ENCODE results near the gene SLC25A43.
"Not testable (repeated sequence)": the region's sequence is repeated elsewhere in the genome, so short reads cannot be mapped to it uniquely, and the experiment has no call there.

Gene SLC25A43

DNA sequence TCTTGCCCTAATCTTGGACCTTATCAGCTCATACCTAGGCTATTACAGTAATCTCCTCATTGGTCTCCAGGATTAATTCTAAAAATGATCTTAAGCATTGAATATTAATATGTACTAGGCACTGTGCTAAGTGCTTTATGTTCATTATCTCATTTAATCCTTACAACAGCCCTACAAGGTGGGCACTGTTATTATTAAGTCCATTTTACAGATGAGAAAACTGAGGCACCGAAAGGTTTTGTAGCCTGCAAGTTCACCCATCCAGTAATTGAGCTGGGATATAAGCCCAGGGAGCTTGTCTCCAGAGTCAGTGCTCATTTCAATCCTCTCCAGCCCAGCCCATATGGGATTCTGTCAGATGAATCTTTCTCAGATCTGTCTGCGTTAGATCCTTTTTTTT, 20.8 kb downstream of the SLC25A43 start:
- H3K27me3 Mint-ChIP-seq (ENCODE audit: low read depth): no peaks in the 10 kb centered on the region
- H3K27ac Mint-ChIP-seq: no peak overlapping the region
- H3K9me3 Mint-ChIP-seq: no peaks in the 10 kb centered on the region

DNA sequence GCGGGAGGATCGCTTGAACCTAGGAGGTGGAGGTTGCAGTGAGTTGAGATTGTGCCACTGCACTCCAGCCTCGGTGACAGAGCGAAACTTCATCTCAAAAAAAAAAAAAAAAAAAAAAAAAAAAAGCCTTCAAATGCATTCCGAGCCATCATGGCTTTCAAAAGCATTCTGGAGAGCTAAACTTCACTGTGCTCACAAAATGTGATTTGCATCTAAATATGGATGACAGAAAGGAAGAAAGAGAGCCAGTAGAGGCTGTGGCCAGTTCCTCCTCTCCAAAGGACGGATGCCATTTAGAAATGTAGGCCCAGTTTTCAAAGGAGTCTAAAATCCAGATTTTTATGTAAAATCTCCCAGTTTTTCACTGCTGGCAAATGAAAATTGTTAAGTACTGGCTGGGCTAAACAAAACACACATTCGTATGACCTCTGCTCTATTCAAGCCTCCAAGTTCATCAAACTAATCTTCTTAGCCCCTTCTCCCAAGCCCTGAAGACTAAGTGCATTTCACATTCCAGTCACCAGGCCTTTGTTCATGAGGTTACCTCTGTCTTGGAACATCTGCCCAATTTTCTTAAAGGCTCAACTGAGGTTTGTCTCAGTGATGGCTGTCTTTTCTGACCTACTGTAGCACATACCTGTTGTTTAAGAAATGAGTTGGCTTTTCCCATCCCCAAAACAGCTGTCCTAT, 22.0 kb downstream of the SLC25A43 start:
- H3K4me3 Mint-ChIP-seq: no peak overlapping the region
- no peaks in the 10 kb centered on the region for H3K9me3 Mint-ChIP-seq
- no peaks in the 10 kb centered on the region for H3K4me1 Mint-ChIP-seq (ENCODE audit: low read depth)
- no peaks in the 10 kb centered on the region for H3K27me3 Mint-ChIP-seq (ENCODE audit: low read depth)
- H3K27ac Mint-ChIP-seq: no peak overlapping the region
- H3K36me3 Mint-ChIP-seq (ENCODE audit: low read depth): peaks cover 6% of the 10 kb centered on the region

More for the DNA sequence above, 20.8 kb downstream of the SLC25A43 start:
- Mint-ChIP-seq H3K36me3 (ENCODE audit: low read depth) (peaks cover 6% of the 10 kb centered on the region), H3K4me1 (ENCODE audit: low read depth) (no peaks in the 10 kb centered on the region), H3K4me3 (no peak overlapping the region)

DNA sequence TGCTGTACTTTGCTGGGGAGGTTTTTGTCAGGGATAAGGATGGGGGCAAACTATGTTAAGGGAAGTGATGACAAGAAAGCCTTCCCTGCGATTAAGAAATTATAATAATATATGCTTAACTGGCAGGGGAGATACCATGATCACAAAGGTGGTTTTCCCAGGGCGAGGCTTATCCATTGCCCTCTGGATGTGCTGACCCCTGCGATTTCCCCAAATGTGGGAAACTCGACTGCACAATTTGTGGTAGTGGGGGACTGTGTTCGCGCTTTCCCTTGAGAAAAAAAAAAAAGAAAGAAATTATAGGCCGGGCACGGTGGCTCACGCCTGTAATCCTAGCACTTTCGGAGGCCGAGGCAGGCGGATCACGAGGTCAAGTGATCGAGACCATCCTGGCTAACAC, 24.5 kb downstream of the SLC25A43 start:
- peaks cover 6% of the 10 kb centered on the region for H3K36me3 Mint-ChIP-seq (ENCODE audit: low read depth)
- no peak overlapping the region for H3K27ac Mint-ChIP-seq
- no peaks in the 10 kb centered on the region for H3K9me3 Mint-ChIP-seq
- no peak overlapping the region for H3K4me3 Mint-ChIP-seq
- peaks cover 8% of the 10 kb centered on the region for H3K4me1 Mint-ChIP-seq (ENCODE audit: low read depth)
- no peaks in the 10 kb centered on the region for H3K27me3 Mint-ChIP-seq (ENCODE audit: low read depth)

DNA sequence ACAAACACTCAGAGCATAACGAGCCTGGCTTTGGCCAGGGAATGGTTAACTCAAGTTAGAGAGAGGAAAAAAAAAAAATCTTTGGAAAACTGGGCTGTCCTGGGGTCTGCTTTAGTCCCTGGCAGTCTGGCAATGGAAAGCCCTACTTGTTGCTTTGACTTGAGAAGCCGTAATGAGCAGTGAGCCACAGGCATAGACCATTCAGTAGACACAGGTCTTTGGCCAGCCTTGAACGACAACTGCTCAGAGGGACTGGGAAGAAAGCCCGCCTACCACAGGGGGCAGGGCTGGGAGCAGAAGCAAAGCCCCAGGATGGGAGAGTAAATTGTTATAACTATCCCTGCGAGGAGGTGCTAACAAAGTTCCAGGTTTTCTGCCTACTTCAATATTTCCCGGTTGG, 25.9 kb downstream of the SLC25A43 start:
- Mint-ChIP-seq H3K9me3 (no peaks in the 10 kb centered on the region), H3K4me3 (no peak overlapping the region), H3K36me3 (ENCODE audit: low read depth) (peaks cover 3% of the 10 kb centered on the region), H3K27ac (no peak overlapping the region), H3K27me3 (ENCODE audit: low read depth) (no peaks in the 10 kb centered on the region), H3K4me1 (ENCODE audit: low read depth) (peaks cover 8% of the 10 kb centered on the region)

DNA sequence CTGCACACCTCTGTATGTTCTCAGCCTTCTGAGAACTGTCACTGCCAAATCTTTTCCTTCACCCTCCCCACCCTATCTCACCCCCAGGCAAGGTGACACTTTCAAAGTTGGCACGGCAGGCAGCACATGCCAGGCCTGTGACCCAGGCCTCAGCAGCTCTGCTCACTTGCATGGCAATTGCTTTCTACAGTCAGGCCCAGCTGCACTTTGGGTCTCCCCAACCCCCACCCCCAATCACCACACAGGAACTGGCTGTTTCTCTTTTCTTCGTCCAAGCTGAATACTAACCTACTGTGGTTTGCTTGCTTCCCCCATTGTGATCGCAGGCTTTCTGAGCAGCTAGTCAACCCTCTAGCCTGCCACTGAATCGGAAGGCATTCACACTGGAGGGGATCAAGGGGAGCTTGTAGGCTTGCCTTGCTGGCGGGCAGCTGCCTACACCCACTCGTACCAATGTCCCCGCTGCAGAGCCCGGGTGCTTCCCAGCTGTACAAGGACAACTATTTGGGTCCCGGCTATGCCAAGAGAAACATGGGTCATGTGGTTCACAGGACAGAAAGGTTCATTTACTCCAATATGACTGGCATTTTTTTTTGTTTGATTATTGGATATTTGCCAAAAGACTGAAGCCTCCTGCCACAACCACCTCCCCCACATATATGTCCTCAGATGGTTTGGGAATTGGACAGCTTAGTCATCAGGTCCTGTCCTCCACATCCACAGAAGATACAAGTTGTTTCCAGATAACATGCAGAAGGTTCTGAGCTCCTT, 28.1 kb downstream of the SLC25A43 start:
- Mint-ChIP-seq H3K36me3 (ENCODE audit: low read depth) (peaks cover 1% of the 10 kb centered on the region), H3K27ac (no peak overlapping the region), H3K9me3 (no peaks in the 10 kb centered on the region), H3K4me3 (no peak overlapping the region), H3K27me3 (ENCODE audit: low read depth) (no peaks in the 10 kb centered on the region), H3K4me1 (ENCODE audit: low read depth) (peaks cover 8% of the 10 kb centered on the region)

DNA sequence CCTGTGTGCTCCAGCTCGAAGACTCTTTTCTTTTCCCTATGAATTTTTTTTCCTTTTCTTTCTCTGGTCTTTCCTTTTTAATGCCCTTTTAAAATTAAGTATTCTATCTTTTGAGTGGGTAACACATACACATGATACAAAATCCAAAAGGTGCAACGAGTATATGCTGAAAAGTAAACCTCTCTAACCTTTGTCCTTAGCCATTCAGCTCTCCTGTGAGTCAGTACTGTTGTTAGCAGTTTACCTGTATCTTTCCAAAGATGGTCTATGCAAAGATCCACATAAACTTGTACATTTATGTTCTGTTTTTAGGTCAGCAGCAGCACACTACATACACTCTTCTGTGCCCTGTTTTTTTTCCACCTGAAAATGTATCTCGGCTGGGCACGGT, 28.7 kb downstream of the SLC25A43 start:
- no peaks in the 10 kb centered on the region for H3K27me3 Mint-ChIP-seq (ENCODE audit: low read depth)
- H3K36me3 Mint-ChIP-seq (ENCODE audit: low read depth): no peaks in the 10 kb centered on the region
- H3K9me3 Mint-ChIP-seq: no peaks in the 10 kb centered on the region
- H3K4me3 Mint-ChIP-seq: no peak overlapping the region
- no peak overlapping the region for H3K27ac Mint-ChIP-seq
- peaks cover 8% of the 10 kb centered on the region for H3K4me1 Mint-ChIP-seq (ENCODE audit: low read depth)

DNA sequence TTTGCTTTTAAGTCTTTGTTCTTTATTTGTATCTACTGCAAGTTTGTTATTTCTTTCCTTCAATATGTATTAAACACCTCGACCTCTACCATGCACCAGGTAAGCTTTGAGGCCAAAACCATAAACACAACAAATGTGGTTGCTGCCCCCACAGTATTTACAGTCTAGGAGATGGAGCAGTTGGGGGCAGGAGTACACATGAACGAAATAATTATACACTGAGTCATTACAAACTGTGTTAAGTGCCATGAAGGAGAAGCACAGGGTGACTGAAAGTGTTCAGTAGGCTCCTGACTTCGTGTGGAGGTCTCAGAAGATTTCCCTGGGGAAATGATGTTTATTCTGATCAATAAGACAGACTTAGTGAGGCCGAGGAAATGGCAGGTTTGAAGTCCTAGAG, 30.3 kb downstream of the SLC25A43 start:
- Mint-ChIP-seq H3K36me3 (ENCODE audit: low read depth) (peaks cover 5% of the 10 kb centered on the region), H3K4me3 (no peak overlapping the region), H3K4me1 (ENCODE audit: low read depth) (peaks cover 8% of the 10 kb centered on the region), H3K9me3 (no peaks in the 10 kb centered on the region), H3K27me3 (ENCODE audit: low read depth) (no peaks in the 10 kb centered on the region), H3K27ac (no peak overlapping the region)

- not testable (repeated sequence) for H3K4me1 Mint-ChIP-seq (ENCODE audit: low read depth); H3K36me3 Mint-ChIP-seq (ENCODE audit: low read depth); H3K27me3 Mint-ChIP-seq (ENCODE audit: low read depth); H3K9me3 Mint-ChIP-seq; H3K27ac Mint-ChIP-seq; H3K4me3 Mint-ChIP-seq
Observed at GRCh38 chrX:119441295-119441694, 42.2 kb downstream of the SLC25A43 start.

GRCh38 chrX:119442286-119442685, 43.1 kb downstream of the SLC25A43 start:
- Mint-ChIP-seq H3K27me3 (ENCODE audit: low read depth) (no peaks in the 10 kb centered on the region), H3K4me1 (ENCODE audit: low read depth) (no peaks in the 10 kb centered on the region), H3K4me3 (no peak overlapping the region), H3K36me3 (ENCODE audit: low read depth) (no peaks in the 10 kb centered on the region), H3K9me3 (no peaks in the 10 kb centered on the region), H3K27ac (no peak overlapping the region)

DNA sequence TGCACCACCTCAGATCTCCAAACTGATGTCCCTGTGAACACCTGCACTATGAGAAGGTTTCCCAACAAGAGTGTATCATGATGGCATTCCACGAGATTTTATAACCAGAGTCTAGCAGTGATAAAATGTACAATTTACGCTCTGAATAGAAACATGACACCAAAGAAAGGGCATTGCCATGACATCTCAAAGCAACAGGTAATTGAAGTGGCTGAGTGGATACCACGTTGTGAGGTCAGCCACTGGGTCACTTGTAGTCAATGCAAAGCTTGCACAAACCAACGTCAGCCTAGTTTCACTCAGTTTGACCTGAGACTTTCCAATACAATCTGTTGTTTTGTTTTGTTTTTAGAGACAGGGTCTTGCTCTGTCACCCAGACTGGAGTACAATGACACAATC, 54.1 kb downstream of the SLC25A43 start:
- no peaks in the 10 kb centered on the region for H3K9me3 Mint-ChIP-seq
- H3K4me1 Mint-ChIP-seq (ENCODE audit: low read depth): no peaks in the 10 kb centered on the region
- no peak overlapping the region for H3K4me3 Mint-ChIP-seq
- no peak overlapping the region for H3K27ac Mint-ChIP-seq
- peaks cover 3% of the 10 kb centered on the region for H3K36me3 Mint-ChIP-seq (ENCODE audit: low read depth)
- no peaks in the 10 kb centered on the region for H3K27me3 Mint-ChIP-seq (ENCODE audit: low read depth)

GRCh38 chrX:119455264-119455663, 56.1 kb downstream of the SLC25A43 start:
- H3K27ac Mint-ChIP-seq: no peak overlapping the region
- H3K27me3 Mint-ChIP-seq (ENCODE audit: low read depth): no peaks in the 10 kb centered on the region
- no peaks in the 10 kb centered on the region for H3K4me1 Mint-ChIP-seq (ENCODE audit: low read depth)
- H3K4me3 Mint-ChIP-seq: no peak overlapping the region
- H3K9me3 Mint-ChIP-seq: no peaks in the 10 kb centered on the region
- H3K36me3 Mint-ChIP-seq (ENCODE audit: low read depth): peaks cover 3% of the 10 kb centered on the region

DNA sequence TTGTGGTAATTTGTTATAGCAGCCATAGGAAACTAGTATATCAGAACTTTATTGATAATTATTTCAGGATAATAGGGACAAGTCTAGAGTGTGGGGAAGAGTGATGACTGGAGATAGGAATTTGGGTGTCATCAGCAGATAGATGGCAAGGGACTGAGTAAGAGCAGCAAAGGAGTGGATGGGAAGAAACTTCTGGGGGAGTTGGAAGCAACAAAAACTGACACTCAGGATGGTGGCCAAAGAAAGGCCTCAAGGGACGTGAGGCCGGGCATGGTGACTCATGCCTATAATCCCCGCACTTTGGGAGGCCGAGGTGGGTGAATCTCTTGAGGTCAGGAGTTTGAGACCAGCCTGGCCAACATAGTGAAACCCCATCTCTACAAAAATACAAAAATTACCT, 60.0 kb downstream of the SLC25A43 start:
- no peaks in the 10 kb centered on the region for H3K9me3 Mint-ChIP-seq
- no peaks in the 10 kb centered on the region for H3K4me1 Mint-ChIP-seq (ENCODE audit: low read depth)
- H3K27ac Mint-ChIP-seq: no peak overlapping the region
- H3K36me3 Mint-ChIP-seq (ENCODE audit: low read depth): no peaks in the 10 kb centered on the region
- H3K27me3 Mint-ChIP-seq (ENCODE audit: low read depth): no peaks in the 10 kb centered on the region
- no peak overlapping the region for H3K4me3 Mint-ChIP-seq

DNA sequence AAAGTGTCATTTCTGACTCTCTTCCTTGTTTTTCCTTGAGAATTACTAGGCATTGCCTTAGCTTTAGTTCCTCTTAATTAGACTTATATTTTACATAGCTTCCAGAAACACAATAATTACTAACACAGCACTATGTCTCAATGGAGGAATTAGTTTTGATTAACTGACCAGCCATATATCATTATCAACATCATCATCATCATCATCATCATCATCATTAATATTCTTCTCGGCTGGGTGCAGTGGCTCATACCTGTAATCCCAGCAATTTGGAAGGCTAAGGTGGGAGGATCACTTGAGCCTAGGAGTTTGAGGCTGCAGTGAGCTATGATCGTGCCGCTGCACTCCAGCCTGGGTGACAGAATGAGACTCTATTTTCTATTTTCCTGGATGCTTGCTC, 66.4 kb downstream of the SLC25A43 start:
- H3K27me3 Mint-ChIP-seq (ENCODE audit: low read depth): no peaks in the 10 kb centered on the region
- no peaks in the 10 kb centered on the region for H3K9me3 Mint-ChIP-seq
- no peak overlapping the region for H3K4me3 Mint-ChIP-seq
- H3K36me3 Mint-ChIP-seq (ENCODE audit: low read depth): peaks cover 14% of the 10 kb centered on the region
- no peak overlapping the region for H3K27ac Mint-ChIP-seq
- peaks cover 8% of the 10 kb centered on the region for H3K4me1 Mint-ChIP-seq (ENCODE audit: low read depth)

DNA sequence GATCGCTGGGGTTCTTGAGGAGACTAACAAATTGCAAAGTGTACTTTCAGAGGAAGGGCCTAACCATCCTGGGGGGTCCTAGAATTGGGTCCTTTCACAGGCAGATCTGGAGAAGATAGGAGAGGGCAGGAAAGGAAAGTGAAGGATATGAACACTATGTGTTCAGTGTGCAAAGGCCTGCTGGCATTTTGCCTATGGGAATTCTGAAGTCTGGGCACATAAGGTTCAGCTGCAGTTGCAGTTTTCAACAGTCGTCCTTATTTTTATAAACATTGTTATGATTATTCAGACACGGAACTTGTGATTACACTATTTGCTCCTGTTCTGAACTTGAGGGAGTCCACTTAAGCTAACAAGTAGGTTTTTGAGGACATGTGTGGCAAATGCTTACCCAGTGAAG, 67.8 kb downstream of the SLC25A43 start:
- Mint-ChIP-seq H3K9me3 (no peaks in the 10 kb centered on the region), H3K27me3 (ENCODE audit: low read depth) (no peaks in the 10 kb centered on the region), H3K4me1 (ENCODE audit: low read depth) (peaks cover 8% of the 10 kb centered on the region), H3K36me3 (ENCODE audit: low read depth) (peaks cover 18% of the 10 kb centered on the region), H3K27ac (no peak overlapping the region), H3K4me3 (peak overlapping the region; percentile 23)

DNA sequence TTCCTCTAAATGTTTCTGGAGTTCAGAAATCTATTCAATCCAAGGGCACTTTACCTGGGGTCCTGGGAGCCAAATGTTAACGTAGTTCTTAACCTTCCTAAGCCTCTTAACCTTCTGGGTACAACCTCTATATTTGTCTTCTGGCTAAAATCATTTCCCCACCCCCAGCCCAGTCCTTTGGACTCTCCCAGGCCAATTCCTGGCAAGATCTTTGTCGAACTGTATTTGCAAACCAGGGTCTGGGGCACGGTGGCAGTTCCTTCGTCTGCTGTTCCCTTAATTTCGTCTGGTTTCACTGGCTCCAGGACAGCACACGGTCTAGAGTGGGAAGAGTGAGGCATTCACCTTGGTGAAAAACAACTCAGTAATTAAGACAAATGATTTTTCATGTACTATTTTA, 68.3 kb downstream of the SLC25A43 start:
- H3K4me1 Mint-ChIP-seq (ENCODE audit: low read depth): peaks cover 8% of the 10 kb centered on the region
- peaks cover 19% of the 10 kb centered on the region for H3K36me3 Mint-ChIP-seq (ENCODE audit: low read depth)
- no peaks in the 10 kb centered on the region for H3K9me3 Mint-ChIP-seq
- no peaks in the 10 kb centered on the region for H3K27me3 Mint-ChIP-seq (ENCODE audit: low read depth)
- no peak overlapping the region for H3K4me3 Mint-ChIP-seq
- no peak overlapping the region for H3K27ac Mint-ChIP-seq
